ENCODE data around the gene CFHR5. TPM values are rescaled to one million over a fixed set of nuclear protein-coding genes. Genes with fewer than 3 reads are reported as not detected.

Gene CFHR5
- total RNA-seq, 2 donors from 2014 or later: not detected

GRCh38 chr1:197036861-197037260 is 59.5 kb downstream of the CFHR5 start:
- ATAC-seq (no peak), DNase-seq (ENCODE audit: low spot score) (no peak)
- no peaks in the 10 kb centered on the region for H3K4me1 Mint-ChIP-seq (ENCODE audit: low read depth in 2 of 2)
- H3K27ac Mint-ChIP-seq: no peak overlapping the region
- peaks cover 5 to 22% of the 10 kb centered on the region in 2 donors for H3K27me3 Mint-ChIP-seq
- no peaks in the 10 kb centered on the region for H3K36me3 Mint-ChIP-seq
- H3K9me3 Mint-ChIP-seq: peaks cover 11% of the 10 kb centered on the region
- no peak overlapping the region for H3K4me3 Mint-ChIP-seq

- Mint-ChIP-seq H3K4me3 (no peak overlapping the region), H3K36me3 (no peaks in the 10 kb centered on the region), H3K27me3 (peaks cover 7 to 25% of the 10 kb centered on the region in 2 donors), H3K9me3 (peaks cover 6% of the 10 kb centered on the region), H3K4me1 (ENCODE audit: low read depth in 2 of 2) (no peaks in the 10 kb centered on the region), H3K27ac (no peak overlapping the region)
- DNase-seq (ENCODE audit: low spot score) (no peak), ATAC-seq (no peak)
Observed at GRCh38 chr1:197041486-197042353, 64.4 kb downstream of the CFHR5 start.

- no peak for DNase-seq (ENCODE audit: low spot score)
- Mint-ChIP-seq H3K27ac (no peak overlapping the region), H3K27me3 (peaks cover 6 to 21% of the 10 kb centered on the region in 2 donors), H3K4me3 (no peak overlapping the region), H3K4me1 (ENCODE audit: low read depth in 2 of 2) (no peaks in the 10 kb centered on the region), H3K36me3 (no peaks in the 10 kb centered on the region), H3K9me3 (peaks cover 8% of the 10 kb centered on the region)
- no peak for ATAC-seq
Observed at GRCh38 chr1:197042676-197043341, 65.5 kb downstream of the CFHR5 start.

GRCh38 chr1:197049100-197049499 is 71.7 kb downstream of the CFHR5 start:
- H3K4me3 Mint-ChIP-seq: no peak overlapping the region

More at GRCh38 chr1:197049100-197049499, 71.7 kb downstream of the CFHR5 start:
- Mint-ChIP-seq H3K27me3 (peaks cover 6 to 11% of the 10 kb centered on the region in 2 donors), H3K36me3 (no peaks in the 10 kb centered on the region), H3K27ac (no peak overlapping the region), H3K9me3 (peaks cover 11% of the 10 kb centered on the region), H3K4me1 (ENCODE audit: low read depth in 2 of 2) (no peaks in the 10 kb centered on the region)
- DNase-seq (ENCODE audit: low spot score) (no peak), ATAC-seq (no peak)

Other genes starting within 250 kb of the CFHR5 start
- not detected for gene CFHR3, start 202.7 kb upstream of the CFHR5 start, total RNA-seq
- not detected for gene CFHR1, start 157.8 kb upstream of the CFHR5 start, total RNA-seq
- gene CFHR4, start 89.5 kb upstream of the CFHR5 start, total RNA-seq: not detected
- not detected for gene CFHR2, start 33.8 kb upstream of the CFHR5 start, total RNA-seq
- gene F13B, start 89.7 kb downstream of the CFHR5 start, total RNA-seq: not detected
- gene ASPM, start 169.1 kb downstream of the CFHR5 start, total RNA-seq: 10 to 100 TPM; 17.6 to 40.7 TPM
- gene ZBTB41, start 223.7 kb downstream of the CFHR5 start, total RNA-seq: 1 to 10 TPM; 5.6 to 5.7 TPM